HuH-7 (cell line): ENCODE data around the gene CAPZB.

ENCODE experiments used
- DNase-seq: peaks from one replicate; pipeline ENCODE4 v3.0.0; 2011; ENCODE audit warnings: low spot score

The CAPZB gene

DNA sequence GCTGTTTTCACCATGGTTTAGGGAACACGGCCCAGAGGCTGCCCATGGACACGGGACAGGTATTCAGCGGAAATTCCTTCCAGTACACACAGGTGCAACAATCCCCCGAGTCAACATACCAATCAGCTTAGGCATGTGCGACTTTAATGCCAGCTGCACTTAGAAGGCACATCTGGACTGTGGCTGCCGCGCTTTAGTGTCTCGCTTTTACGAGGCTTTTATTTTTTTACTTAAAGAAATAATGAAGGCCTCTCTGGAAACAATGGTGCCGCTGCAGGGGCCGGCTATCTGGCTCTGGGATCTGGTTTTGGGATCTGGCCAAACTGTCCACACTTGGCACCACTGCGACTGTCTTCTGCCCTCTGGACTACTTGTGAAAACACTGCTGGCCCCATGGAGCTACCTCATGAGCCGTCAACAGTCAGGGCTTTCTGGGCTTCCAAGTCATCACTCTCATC is 117.7 kb downstream of the CAPZB start:
- DNase-seq = no peak

DNA sequence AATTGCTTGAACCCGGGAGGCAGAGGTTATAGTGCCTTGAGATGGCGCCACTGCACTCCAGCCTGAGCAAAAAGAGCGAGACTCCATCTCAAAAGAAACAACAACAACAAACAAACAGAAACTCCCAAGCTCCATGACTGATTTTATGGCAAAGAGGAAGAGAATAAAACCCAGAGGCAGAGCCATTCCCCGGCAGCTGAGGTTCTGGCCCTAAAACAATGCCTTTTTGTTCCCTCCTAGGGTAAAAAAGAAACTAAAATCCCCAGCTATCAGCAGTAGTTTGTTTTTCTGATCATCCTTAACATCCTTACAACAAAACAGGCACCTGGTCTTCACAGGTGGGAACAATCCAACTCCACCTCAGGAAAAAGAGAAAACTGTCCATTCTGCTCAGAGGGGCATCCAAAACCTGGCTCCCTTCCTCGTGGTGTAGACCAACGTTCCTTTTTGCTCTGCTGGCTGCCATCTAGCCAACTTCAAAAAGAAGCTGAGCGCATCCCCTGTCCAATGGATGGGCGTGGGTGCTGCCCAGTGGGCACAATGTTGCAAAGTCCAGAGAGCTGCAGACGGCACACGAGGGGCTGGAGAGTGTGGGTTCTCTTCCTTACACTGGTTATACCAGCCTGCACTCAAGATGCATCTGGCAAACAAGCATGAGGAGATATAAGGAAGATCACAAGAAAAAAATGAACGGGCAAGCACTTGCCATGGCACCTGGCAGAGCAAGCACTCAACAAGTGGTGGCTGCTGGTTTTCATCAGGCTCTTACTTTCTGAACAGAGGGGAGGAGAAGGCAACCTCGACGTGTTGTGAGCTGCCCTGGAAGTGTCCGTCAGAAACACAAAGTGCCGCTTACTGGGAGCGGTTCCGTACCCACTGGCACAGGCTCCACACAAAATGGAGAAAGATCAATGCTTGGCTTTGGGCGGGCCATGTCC is 118.5 kb downstream of the CAPZB start:
- DNase-seq = no peak

DNA sequence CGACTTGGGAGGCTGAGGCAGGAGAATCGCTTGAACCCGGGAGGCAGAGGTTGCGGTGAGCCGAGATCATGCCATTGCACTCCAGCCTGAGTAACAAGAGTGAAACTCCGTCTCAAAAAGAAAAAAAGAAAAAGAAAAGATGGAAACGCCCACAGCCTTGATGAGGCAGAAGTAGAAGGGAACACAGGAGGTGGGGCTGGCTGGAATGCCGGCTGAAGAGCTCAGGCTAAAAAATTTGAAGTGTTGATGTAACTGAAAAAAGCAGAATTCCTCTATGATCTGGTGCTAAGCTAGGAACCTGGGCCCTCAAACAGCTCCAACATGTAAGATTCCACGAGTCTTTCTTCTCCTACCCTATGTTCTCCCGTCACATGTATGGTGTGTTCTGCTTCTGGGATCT is 119.6 kb downstream of the CAPZB start:
- DNase-seq = no peak

DNA sequence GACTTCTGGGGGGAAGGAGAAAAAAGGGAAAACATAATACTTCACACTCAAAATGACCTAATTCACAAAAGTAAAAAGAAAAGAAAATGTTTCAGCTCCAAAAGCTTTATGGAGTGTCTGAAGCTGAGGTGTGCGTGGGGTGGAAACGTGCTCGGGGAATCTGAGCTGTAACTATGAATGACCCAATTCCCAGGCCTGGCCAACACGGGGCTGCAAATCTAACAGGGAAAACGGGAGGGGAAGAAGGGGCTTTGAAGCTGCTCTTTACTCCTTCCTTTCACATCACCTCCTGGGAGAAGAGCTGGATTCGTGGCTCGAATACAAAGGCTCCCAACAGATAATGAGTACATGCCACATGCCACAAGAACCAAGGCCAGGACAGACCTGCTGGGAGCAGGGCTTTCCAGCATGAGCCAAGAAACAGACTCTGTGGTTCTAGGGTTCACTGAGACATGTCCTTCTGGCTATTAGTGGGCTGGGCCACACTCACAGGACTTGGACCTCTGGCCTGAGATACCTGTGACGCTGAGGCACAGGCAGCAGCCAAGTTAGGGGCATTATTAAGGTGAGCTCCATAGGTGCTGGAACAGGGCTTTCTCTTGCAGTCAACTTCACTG is 121.7 kb downstream of the CAPZB start:
- DNase-seq = no peak

DNA sequence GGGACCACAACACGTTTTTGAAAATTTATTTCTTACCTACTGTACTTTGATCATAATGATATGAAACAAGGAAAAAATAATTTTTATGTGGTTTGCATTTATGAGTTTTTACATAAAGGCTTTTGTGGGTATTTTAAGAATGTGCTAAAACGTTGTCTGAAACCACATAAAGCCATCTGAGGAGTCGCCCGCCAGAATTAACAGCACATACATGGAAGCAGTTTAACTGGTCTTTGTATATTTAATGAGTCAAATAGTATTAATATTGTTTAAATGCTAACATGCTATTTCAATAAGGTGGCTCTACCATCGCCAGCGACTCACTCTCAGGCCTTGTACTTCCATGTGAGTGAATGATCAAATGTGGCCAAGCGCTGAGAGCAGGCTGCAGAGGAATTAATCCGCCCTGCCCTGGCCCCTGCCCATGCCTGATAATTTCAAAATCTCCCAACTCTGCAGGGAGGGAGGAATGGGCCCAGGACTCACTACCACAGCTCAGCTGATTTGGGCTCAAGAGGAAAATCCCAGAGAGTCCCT is 123.7 kb downstream of the CAPZB start:
- no peak for DNase-seq

DNA sequence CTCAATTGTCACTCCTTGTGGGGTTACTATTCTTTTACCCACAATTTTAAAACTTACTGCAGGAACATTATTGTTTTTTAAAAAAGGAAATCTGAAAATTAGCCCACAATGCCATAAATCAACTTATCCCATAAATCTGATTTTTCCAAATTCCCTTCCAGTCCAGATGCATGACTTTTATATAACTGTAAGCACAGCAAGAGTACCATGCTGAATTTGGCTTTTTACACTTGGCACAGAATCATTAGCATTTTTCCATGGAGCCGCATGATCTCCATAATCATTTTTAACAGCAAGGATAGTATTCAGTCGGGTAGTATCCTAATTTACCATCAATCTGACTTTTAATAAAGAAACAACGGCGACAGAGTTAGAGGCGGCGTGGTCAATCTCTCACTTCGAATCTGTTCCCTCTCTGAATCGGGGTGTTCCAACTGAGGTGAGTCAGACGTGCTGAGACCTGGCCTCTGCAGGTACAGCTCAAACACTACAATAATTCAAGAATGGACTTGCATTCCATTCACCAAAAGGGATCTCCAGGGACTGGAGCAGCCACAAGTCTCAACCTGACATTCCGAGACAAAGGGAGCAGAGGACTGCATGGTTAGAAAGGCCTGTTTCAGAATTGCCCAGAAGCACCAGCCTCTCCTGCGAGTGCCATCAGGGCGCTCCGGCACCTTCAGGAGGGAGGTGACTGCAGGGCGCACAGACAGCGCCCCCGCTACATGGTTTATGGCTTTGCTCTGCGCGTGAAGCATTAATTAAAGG is 124.3 kb downstream of the CAPZB start:
- no peak for DNase-seq

DNA sequence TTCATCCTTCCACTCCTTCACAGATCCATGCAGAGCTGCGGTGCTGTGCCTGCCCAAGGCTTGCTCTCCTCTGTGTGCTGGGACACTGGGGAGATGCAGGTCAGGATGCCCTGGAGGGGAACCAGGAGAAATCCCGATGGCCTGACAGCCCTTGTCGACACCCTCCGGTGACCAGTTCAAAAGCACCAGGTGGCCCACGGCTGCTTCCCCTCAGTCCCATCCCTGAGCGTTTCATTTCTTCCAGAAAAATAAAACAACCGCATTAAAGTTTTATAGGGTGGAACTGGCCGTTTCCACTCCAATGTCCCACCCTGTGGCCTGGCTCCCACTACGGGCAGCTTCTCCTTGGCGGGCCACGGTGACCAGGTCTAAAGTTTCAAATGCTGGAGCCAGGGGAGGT is 124.9 kb downstream of the CAPZB start:
- DNase-seq = no peak

DNA sequence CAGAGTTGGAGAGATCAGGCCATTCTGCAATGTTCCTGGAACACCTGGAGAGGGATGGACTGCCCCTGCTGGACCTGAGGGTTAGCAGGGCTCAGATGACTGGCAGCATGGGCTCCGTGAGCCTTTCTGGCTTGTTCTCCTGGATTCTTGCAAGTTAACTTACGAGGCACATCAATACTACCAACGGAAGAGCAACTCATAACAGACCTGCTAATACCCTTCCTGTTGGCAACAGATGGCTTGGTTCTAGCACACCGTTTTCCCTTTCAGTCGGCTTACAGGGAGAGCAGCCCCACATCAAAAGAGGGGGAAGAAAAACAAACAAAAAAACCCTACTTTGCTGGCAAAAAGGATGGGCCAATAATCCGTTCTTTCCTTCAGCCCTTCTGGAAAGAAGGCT is 125.3 kb downstream of the CAPZB start:
- DNase-seq = no peak

DNA sequence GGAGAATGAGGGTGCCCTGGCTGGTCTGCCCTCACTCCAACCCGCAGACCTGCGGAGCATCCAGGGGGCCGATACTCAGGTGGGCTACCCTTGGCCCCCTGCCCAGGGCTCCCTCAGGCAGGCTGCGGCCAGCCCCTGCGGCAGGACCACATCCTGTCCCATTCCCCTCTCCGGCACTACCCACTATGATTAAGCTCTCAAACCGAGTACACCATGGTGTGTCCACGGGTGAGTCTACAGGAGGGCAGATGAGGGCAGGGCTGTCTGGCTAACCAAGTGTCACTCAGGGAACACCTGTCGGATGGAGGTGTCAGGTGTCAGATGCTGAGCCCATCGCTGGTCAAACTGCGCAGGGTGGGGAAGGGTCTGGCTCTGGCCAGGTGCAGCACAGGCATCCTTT is 126.0 kb downstream of the CAPZB start:
- no peak for DNase-seq

DNA sequence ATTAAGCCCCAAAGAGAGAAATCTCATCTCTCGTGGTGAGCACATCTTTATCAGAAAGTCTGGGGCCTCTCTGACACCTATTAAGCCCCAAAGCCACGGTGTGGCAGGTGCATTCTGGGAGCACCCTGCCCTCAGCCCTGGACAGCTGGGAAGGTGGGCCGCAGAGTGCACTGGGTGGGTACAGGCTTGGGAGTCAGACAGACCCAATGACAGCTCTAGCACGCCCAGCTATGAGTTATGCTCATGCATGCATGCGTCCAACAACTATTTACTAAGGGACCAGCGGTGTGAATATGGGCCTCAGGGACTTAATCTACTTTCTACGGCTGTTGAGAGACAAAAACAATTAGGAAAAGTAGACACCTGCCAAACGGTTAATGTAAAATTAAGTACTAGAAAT is 126.6 kb downstream of the CAPZB start:
- no peak for DNase-seq

DNA sequence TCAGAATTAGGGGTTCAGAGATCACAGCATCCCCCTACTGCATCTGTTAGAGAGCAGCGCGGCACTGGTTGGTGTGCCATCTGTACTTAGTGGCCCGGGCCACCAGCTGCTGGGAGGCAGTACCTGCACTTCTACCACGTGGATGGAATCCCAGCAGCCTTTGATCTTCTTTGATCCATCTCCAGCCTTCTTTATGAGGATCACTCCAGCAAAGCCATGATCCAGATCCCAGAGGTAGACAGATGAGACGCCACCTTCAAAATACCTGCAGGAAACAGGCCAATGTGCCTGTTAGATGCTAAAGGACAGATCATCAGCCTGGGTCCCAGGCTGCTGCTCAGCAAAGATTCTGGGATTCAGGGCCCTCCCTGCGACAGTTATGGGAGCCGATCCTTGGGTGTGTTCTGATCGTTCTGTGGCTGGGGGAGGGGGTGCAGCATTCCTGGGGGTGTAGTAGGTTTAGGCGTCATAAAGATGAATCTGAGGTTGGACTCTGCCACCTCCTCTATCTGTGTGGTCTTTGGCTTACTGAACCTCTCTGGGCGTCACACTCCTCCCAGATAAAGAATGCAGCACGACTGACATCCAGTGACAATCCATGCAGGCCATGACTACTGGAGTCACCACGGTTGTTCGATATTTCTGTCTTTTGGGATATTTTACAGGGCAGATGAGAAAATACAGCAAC is 127.9 kb downstream of the CAPZB start:
- no peak for DNase-seq

DNA sequence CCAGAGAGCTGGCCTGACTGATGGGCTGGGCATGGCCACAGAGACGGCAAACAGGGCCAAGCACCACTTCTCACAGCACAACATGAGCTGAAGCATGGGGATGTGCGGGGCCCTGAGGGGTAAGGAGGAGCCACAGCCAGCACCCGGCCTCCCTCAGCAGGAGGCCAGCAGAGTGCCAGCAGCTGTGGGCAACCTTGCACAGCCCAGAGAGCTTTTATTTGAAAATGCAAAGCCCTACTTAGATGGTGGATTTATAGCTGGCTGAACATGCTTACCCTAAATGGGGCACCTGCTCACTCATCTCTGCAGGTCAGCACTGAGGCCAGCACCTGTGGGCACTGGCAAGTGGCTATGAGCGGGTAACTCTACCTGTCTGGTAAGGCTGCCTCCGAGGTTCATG is 129.1 kb downstream of the CAPZB start:
- no peak for DNase-seq

DNA sequence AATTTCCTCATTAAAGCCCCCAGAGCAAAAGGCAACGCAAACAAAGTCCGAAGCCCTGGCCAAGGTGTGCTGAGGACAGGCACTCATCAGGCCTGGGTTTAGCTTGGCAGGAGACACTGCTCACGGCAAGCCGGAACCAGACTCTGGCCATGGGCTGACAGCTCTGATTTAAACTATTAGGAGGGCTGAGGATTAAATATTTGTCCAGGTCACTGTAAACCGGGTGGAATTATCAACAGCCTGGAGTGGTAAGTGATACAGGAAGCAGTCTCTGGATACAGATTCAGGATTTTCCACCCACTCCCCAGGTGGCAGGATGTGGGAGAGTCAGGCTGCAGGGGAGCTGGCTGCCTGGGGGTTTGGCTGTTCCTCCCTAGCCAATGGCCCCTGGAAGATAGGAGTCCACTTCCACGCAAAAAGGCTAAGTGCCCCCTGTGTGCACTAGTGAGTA is 130.8 kb downstream of the CAPZB start:
- DNase-seq = no peak

DNA sequence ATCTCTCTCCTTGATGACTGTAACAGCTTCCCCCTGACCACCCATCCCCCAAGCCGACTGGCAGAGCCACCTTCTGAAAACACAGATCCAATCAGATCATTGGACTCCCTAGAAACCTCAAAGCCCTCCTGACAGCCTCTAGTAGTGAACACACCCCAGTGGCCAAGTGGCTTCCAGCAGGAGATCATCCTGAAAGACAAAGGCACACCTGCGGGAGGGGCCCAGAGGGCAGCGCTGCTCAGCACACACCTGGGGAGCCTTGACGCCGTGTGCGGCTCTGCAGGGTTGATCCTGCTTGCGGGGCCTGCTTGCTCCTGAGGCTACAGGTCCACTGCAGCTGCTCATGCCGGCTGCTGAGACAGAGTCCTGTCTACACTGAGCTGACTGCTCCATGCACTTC is 131.7 kb downstream of the CAPZB start:
- no peak for DNase-seq

DNA sequence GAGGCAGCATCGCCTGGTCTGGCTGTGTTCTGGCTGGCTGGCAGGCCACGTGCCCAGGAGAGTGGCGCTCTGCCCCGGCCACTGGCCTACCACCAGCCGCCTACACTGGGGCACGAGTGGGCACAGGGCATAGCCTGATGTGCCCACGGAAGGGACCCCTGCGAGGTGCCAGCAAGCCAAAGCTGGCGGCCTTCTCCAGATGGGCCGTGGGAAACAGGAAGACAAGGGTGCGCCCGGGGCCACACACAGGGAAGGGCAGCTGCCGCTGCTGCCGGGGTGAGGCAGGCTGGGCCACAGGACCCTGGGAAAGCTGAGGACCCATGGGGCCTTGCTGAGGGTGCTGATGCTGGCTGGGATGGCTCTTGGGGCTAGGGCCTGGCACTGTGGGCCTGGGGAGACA is 132.5 kb downstream of the CAPZB start:
- no peak for DNase-seq

DNA sequence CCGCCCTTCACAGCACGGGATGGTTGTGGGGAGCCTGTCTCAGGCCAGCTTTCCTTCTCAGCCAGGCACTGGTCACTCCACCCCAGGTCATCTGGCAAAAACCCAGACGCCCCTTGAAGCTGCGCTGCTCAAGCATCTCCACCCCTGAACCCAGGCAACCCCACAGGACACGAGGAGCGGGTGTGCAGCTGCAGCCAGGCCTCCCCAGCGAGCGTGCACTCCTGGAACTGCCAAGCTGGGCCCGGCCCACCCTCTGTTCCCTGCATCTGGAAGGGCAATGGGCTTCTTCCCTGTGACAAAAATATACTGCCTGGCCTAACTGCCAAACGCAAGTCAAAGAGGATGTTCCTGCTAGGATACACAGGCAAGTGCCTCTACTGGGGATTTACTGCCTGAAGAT is 133.5 kb downstream of the CAPZB start:
- DNase-seq = no peak

DNA sequence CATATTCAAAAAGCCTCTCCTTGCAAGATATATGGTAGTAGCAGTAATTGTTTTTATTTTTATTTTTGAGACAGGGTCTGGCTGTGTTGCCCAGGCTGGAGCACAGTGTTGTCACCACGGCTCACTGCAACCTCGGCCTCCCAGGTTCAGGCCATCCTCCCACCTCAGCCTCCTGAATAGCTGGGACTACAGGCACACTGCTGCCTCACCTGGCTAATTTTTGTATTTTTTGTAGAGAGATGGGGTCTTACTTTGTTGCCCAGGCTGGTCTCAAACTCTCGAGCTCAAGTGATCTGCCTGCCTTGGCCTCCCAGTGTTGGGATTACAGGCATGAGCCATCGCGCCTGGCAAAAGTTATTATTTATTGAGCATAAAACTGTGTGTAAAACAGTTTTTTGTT is 134.8 kb downstream of the CAPZB start:
- no peak for DNase-seq

DNA sequence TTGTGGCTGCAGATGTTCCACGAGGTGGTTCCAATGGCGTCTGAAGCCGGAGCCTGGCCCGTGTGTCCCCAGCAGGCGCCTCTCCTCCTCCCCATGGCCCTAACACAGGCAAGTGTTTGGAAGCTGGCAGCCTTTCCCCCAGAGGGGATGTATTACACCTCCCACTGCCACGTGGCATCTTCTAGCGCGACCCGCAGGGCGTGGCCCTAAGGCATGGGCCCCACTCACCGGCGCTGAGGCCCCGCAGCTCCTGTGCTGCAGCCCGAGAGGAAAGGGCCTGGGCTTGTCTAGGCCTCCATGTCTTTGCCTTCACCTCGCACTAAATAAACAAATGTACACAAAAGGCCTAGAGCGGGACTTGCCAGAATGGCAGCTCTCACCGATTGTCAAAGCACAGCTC is 135.3 kb downstream of the CAPZB start:
- no peak for DNase-seq

DNA sequence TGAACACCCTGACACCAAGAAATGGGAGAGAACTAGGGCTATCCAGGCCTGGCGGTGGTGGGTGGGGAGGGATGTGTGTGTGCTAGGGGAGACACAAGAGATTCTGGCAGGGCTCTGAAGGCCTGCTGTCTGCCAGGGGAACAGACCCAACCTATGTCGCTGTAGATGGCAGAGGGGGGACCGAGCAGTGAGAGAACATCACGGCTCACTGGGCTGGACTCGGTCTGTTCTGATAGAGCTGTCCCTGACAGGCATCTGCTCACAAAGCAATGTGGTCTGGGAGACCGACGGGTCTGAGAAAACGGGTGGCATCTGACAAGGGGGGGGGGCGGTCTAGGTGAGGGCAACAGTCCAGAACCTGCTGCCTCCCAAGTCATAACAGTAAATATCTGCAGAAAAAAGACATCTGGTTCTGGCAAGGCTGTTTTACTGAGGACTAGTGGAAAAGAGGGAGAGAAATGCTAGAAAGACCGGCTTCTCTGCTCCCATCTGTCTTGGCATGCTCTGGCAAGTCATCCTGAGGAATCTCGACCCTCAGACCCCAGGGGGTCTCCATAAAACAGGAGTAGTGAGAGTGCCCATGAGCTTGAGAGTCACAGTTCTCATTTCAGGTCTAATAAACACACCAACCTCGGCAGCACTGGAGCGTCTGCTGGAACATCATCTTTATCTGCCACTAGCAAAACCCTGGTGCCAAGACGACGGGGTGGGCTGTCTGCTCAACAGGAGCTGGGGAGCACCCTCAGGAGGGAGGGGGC is 136.7 kb downstream of the CAPZB start:
- no peak for DNase-seq

DNA sequence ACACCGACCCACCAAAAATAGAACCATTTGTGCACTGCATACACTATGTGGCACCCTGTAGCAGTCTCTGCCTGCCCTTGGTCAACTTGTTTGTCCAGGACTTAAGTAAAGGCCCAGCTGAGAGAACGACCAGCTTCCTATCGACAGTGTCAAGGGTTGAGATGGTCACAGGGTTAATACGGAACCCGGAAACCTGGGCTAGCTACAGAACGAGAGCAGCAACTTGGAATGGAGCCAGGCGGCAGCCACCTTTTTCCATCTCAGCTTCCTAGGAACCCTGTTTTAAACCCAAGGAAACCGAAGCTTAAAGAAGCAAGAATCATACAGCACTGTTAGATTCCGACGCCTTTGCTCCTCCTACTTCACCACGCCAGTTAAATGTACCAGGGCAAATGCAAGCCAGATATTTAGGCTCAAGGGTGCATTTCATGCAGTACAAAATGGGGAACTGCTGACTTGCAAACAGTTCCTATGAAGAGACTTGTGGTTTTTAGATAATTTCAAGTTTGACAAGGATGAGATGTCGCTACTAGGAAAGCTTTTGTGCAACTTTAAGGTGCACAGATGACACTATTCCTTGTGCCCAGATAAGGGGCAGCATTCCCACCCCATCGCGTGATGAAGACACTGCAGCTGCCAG is 137.7 kb downstream of the CAPZB start:
- no peak for DNase-seq

DNA sequence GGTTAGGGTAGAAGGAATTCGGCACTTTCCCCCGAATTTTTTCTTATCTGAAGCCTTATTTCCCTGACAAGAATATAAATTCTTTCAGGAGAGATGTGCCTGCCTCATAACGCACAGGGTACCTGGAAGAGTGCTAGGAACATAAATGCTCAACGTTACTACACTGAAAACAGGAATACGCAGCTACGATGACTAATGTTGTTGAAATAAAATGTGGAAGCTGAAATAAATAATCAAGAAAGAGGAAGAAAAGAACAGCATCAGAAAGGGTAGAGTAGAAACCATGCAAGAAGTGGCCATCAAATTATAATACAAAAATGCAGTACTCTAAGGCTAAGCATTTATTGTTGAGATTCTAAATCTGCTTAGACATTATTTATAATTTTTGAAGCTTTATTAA is 139.3 kb downstream of the CAPZB start:
- no peak for DNase-seq
